Glomerular endothelial cell (primary cell): ENCODE data around the gene ALKBH2. TPM values are rescaled to one million over a fixed set of nuclear protein-coding genes. Genes with fewer than 3 reads are reported as not detected.

Source experiments
- DNase-seq: peaks from one replicate; pipeline ENCODE4 v3.0.0-alpha.2; 2011; ENCODE audit warnings: low read depth, low spot score; ENCODE audit errors: extremely low read depth
- total RNA-seq: library from RNA; depleted of rRNA; stranded (reverse); fragments of >200 nt; gene quantifications from 2 replicates; pipeline ENCODE4 v1.2.3, GENCODE V29; 2015

Gene ALKBH2
- total RNA-seq, 1 donor from 2014 or later, result 12.1 TPM

GRCh38 chr12:109114644-109115043 is 21.4 kb upstream of the ALKBH2 start:
- no peak for DNase-seq

GRCh38 chr12:109113661-109114321 is 20.5 kb upstream of the ALKBH2 start:
- DNase-seq, result no peak

DNA sequence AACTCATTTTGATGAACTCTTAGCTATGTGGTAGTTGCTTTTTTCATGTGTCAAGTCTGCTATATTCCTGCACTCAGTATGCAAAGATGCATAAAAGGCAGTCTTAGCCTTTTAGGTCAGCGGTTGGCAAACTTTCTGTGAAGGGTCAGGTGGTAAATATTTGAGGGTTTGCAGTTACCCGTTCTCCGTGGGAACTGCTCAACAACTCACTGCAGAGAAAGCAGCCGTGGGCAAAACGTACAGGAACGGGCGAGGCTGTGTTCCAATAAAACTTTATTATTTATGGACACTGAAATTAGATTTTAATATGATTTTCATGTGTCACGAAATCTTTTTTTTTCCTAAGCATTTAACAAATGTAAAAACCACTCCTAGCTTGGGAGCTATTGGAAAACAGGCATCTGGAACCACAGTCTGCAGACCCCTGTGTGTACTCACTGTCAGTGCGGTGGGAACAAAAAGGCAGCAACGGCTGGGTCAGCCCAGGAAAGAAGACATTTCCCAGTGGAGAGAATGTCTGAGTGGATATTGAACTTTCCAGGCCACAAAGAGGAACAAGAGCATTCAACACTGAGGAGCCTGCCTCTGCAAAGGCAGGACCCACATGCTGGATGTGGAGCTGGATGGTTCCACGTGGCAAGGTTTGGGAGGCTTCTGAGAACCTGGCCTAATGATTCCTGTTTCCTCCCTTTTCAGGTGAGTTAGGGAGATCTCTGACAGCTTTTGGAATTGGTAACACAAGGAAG is 19.6 kb upstream of the ALKBH2 start:
- no peak for DNase-seq

DNA sequence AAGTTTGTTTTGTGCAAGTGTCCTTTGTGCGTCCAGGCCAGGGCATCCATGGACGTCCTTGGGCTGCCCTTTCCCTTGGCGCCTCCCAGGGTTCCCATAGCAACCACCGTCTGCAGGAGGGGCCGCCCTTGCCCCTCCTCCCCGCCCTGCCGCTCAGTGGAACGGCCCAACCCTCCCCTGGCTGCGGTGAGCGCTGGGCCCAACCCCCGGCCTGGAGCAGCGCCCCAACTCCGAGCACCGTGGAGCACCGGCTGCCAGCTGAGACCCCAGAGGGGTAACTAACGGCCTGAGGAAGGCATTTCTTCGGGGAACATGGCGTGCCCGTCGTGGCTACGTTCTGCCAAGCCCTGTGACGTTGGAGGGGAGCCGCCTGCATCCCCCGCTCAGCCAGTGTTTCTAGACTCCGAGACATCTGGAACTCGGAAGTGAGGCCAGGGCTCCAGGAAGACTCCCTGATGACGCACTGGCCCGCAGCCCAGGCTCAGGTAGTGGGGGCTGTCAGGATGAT is 17.8 kb upstream of the ALKBH2 start:
- no peak for DNase-seq

DNA sequence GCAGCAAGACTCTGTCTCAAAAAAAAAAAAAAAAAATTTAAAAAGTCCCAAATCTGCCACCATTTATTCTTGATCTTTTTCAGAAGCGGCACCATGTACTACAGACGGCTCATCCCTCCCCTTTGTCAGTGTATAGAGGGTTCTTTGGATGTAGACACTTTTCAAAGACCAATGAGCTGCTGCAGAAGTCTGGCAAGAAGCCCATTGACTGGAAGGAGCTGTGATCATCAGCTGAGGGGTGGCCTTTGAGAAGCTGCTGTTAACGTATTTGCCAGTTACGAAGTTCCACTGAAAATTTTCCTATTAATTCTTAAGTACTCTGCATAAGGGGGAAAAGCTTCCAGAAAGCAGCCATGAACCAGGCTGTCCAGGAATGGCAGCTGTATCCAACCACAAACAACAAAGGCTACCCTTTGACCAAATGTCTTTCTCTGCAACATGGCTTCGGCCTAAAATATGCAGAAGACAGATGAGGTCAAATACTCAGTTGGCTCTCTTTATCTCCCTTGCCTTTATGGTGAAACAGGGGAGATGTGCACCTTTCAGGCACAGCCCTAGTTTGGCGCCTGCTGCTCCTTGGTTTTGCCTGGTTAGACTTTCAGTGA is 16.6 kb upstream of the ALKBH2 start:
- DNase-seq, result no peak

DNA sequence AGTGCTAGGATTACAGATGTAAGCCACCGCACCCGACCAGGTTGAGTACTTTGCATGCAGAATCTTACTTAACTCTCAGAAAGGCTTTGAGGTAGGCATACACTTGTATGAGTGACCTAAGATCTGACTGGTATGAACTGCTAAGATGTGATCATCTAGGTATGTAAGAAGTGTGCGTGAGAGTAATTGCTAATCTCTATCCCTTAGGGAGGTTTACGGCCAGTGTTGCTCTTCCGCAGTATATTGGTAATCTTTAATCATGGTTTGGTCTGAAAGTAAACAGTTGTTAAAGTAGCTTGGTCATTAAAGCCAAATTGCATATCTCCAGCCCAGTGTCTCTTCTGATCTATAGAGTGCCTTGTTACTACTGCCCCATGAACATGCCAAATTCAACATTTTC is 11.9 kb upstream of the ALKBH2 start:
- no peak for DNase-seq

- no peak for DNase-seq
Observed at GRCh38 chr12:109102491-109102890, 9.2 kb upstream of the ALKBH2 start.

GRCh38 chr12:109100741-109101140 is 7.5 kb upstream of the ALKBH2 start:
- no peak for DNase-seq

GRCh38 chr12:109099431-109100020 is 6.3 kb upstream of the ALKBH2 start:
- no peak for DNase-seq

DNA sequence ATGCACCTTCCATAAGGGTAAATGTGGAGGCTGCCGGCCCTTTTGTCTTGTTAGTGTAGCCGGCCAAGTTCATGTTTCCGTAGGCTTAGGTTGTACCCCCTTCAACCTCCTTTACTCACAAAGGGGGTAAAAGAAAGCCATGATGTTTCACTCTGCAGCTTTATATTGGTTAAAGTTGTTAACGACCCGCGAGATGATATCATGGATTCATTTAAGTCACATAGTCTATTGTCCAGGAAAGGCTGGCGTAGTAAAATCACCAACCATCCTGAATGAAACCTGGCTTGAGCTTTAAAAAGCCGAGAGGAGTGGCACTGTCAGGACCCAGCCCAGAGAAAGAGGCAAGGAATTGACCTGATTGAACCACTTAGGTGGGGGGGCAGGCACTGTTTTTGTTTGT is 5.4 kb upstream of the ALKBH2 start:
- no peak for DNase-seq

GRCh38 chr12:109098183-109098604 is 4.9 kb upstream of the ALKBH2 start:
- no peak for DNase-seq

DNA sequence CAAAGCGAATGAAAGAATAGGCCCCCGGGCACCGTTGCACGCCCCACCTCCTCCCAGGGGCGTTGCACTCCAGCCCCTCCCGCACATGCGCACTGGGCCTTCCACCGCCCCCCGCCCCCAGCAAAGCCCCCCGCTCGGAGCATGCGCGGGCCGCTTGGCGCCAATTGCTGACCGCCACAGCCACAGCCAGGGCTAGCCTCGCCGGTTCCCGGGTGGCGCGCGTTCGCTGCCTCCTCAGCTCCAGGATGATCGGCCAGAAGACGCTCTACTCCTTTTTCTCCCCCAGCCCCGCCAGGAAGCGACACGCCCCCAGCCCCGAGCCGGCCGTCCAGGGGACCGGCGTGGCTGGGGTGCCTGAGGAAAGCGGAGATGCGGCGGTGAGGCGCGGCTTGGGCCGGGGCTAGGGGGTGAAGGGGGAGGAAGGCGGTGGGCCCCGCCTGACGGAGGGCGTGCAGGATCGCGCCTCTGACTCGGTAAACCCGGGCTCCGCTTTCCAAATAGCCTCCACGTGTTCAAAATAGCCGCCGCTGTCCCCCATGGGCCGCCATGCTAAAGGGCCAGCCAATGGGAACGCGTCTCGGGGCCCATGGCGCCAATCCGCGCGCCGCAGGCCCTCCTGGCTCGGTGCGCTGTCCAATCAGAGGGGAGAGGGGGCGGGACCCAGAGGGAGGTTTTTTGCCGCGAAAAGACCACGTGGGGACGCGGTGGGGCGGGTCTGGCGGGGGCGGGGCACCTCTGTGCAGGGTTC is 4.3 kb upstream of the ALKBH2 start, which contains the start of gene UNG:
TSS of gene UNG (plus strand) at position 163 of the 748 bp plus-strand sequence. CDS start at position 246, 83 bp downstream.
- no peak for DNase-seq

GRCh38 chr12:109097140-109097434 is 3.8 kb upstream of the ALKBH2 start:
- no peak for DNase-seq

DNA sequence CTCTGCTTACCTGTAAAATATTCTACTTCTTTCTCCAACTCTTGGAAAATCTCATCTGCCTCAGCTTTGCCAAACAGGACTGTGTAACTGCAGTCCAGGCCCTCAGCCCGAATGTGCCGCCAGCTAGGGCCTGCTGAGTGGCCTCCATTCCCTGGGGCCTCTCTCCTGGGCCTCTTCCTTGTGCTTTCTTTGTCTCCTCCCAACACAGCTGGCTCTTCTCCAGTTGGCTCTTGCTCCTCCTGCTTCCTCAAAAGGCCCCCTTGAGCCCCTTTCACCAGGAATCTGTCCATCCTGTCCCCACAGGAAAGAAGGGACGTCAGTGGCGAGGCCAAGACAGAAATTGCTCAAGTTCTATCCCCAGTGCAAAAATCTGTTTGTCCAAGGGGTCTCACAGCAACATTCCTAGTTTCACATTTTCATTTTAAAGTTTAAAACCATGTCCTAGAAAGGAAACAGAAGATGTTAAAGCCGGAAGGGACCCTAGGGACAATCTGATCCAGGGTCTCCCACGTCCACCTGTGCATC is 713 bp downstream of the ALKBH2 start:
- no peak for DNase-seq

- no peak for DNase-seq
Observed at GRCh38 chr12:109089683-109090082, 3.6 kb downstream of the ALKBH2 start.

DNA sequence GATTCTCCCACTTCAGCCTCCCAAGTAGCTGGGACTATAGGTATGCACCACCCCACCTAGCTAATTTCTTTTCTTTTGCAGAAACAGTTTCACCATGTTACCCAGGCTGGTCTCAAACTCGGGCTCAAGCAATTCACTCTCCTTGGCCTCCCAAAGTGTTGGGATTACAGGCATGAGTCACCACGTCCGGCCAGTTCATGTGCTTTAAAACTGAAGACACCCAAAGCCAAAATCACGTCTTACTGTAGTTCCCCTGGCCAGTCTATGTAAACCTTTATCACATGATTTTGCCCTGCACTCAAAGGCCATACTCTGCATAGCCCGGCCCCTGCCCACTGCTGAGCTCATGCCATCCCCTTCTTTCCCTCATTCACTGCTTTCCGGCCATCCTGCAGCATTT is 4.5 kb downstream of the ALKBH2 start:
- no peak for DNase-seq

GRCh38 chr12:109087250-109087649 is 6.0 kb downstream of the ALKBH2 start:
- DNase-seq, result no peak

GRCh38 chr12:109085590-109085989 is 7.7 kb downstream of the ALKBH2 start:
- no peak for DNase-seq

- no peak for DNase-seq
Observed at GRCh38 chr12:109084425-109084824, 8.8 kb downstream of the ALKBH2 start.

GRCh38 chr12:109082751-109083150 is 10.5 kb downstream of the ALKBH2 start:
- no peak for DNase-seq

- DNase-seq, result no peak
Observed at GRCh38 chr12:109074866-109075265, 18.4 kb downstream of the ALKBH2 start.
